Measurements from ENCODE around the gene FRYL.
"Not testable (repeated sequence)": the region's sequence is repeated elsewhere in the genome, so short reads cannot be mapped to it uniquely, and the experiment has no call there.

The FRYL gene

DNA sequence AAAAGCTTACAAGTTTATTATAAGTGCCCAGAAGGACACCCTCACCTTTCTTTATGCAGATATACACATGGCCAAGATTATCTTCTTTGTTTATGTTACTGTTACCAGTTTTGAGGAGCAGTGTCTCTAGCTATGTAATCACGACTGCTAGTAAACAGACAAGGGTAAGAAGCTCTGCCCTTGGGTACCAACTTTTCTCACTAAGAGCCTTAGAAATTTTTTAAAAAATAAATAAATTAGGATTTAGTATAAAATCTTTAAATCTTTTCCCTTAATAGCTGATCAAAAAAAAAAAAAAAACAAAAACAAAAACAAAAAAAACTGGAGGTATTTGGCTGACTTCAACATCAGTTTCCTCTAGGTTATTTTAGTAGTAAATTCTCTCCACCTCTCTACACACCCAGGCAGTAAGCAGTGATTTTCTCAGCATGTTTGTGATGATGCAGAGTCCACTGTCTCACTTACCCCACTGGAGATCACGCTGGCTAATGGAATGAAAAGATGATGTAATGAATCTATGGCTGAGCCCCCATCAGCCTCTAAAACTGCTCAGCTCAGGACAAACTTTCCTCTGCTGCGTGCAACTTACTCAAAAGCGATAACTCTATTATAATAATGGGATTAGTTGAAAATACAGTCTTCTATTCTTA lies 125.9 kb downstream of the FRYL start:
- no peak for DNase-seq (ENCODE audit: low spot score)

DNA sequence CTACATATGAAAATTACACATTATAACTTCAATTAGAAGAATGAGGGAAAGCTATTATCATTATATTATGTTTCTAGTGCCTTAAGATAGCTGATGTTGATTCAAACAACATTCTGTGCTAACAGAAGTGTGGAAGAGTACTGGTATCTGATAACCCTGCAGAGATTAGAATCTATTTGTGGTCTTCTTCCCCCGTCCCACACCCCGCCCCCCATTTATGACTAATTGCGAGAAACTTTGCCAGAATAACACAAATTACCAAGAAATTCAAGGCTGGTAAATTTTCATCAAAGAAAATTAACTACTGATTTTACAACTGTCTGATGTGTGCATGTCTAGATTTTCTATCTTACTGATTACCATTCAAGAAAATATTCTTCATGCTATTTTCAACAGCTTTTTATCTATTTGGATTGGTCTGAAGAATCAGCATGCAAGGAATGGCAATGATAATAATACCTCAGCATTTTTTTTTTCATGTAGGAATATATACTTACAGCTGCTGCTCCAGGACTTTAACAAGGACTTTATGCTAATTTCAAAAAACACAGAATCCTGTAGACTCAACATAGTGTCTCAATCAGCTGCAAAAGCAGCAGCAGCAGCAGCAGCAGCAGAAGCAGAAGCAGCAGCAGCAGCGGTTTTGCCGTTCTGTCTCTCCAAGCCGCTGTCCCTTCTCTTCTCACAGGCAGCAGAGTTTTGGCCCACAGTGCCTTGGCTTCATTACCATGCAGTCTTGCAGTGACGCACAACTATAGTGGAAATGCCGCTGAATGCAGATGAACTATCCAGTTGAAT lies 126.7 kb downstream of the FRYL start:
- no peak for DNase-seq (ENCODE audit: low spot score)

DNA sequence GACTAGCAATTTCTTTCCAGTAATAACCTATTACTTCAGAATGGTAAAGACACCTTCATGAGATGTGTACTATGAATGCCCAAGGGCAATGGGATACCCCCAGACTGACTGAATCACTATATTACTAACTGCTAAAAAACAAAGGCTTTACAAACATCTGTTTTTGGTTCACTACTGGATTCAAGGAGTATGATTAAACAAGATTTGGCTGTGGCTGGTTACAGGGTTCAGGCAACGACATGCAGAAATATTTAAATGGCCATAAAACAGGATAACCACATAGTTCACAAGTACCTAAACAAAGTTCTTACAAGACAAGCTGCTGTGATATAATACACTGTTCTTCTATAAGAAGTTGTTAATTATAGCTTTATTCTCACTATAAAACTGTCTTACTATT lies 128.2 kb downstream of the FRYL start:
- no peak for DNase-seq (ENCODE audit: low spot score)

DNA sequence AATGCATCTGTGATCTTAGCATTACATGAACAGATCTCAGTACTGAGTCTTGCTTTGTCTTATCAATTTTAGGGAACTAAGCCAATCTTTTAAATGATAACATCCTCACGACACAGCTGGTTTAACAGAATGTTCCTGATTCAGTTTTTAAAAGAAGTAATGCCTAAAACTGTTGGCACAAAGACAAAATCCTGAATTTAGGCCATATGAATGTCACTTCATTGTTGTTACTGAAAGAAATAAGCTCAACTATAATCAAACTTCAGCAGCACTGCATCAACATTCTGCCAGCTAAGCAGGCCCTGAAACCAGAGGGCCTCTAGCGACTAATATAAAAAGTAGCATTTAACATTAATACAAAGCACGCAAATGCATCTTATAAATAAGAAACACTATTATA lies 130.6 kb downstream of the FRYL start:
- no peak for DNase-seq (ENCODE audit: low spot score)

DNA sequence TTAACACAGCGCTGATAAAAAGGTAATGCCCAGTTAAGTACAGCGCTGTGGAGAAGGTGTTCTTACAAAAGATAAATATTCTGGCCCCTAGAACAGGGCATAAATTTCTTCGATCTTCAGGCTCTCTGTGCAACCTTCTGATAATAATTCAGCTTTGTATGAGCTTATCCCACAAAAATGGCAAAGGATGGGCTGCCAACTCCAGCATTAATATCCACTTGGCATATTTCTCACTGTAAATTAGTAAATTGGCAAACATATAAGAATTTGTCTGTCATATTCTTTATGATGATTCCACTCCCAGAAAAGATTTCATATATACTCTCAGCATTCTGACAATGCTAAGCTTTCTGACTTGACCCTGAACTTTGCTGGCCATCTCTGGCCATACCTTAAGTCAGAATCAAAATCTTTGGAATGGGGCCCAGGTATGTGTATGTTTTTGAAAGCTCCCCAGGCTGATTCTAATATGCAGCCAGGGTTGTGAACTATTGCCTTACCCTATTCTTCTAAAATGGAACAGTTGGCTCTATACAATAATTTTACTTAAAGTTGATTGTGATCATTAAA lies 134.8 kb downstream of the FRYL start:
- no peak for DNase-seq (ENCODE audit: low spot score)

DNA sequence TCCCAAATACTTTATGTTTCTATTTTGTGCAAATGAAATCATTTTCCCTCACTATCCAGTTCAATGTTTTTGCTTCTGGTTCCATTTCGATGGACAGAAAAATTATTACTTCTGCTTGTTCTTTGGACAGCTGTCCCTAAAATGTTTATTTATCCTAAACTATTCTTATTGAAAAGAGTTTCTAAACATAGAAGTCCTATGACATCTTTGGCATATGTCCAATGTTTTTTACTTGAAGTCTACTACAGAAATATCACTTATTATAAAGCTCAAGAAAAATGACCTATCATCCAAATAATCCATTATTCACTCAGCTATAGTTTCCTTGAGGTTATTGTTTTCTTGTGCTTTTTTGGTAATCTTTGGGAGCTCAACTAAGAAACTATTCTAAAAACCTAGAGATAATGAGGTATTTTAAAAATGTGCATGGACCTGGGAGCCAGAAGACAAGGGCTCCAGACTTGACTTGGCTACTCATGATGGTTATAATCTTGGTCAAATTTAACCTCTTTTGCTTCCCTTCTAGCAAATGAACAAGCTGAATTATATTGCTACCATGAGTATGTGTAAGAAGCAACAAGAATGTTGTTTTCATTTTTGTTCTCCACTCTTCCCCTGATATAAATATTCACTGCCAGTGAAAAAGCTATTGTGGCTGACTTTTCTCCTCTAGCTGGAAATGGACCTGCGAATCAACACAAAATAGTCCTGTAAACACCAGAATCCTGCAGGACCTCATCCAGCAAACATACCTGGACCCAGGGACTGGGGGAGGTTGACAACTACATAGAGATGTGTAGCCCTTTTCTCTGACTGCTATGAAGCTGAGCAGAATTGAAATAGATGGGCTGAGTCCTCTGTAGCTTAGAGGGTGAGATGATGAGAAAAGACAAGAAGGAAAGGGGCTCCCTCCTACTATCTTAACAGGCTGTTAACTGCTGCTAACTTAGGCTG lies 137.4 kb downstream of the FRYL start:
- DNase-seq (ENCODE audit: low spot score): no peak

DNA sequence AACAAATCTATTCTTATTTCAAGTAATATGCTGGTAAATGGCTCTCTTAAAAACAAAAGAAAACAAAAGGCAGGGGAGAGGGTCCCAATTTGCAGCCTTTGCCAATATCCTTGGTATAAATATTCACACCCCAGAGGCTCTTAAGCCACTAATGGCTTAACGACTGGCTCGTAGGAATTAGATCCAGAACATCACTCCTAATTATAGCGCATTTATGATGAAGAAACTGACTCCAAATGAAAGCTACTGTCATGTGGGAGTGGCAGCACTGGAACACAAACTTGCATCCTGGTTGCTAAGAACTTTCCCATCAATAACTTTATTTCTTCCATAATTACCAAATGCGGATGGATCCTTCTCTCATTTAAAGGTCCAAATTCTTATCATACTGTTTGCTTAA lies 138.7 kb downstream of the FRYL start:
- no peak for DNase-seq (ENCODE audit: low spot score)

DNA sequence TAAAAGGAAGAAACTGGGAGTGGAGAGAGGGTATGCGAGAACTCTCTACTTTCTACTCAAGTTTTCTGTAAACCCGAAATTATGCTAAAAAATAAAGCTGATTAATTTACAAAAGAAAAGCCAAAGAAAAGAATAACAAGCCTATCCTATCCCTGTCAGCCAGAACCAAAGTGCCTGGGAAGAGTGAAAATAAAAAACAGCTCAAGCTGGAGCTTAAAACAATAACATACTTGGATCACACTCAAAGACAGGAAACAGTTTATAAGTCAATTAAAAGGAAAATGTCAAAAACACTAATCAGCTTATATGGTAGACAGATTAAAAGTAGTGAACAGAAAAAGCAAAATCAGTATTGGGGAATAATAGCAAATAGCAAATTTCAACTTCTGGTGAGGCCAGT lies 139.4 kb downstream of the FRYL start:
- DNase-seq (ENCODE audit: low spot score): no peak

DNA sequence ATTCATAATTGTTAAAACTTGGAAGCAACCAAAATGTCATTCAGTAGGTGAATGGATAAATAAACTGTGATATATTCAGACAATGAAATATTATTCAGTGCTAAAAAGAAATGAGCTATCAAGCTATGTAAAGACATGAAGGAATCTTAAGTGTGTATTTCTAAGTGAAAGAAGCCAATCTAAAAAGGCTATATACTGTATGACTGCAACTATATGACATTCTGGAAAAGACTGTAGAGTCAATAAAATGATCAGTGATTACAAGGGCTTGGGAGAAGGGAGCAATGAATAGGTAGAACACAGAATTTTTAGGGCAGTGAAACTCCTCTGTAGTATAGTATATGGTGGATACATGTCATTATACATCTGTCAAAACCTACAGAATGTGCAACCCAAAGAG lies 139.9 kb downstream of the FRYL start:
- no peak for DNase-seq (ENCODE audit: low spot score)

DNA sequence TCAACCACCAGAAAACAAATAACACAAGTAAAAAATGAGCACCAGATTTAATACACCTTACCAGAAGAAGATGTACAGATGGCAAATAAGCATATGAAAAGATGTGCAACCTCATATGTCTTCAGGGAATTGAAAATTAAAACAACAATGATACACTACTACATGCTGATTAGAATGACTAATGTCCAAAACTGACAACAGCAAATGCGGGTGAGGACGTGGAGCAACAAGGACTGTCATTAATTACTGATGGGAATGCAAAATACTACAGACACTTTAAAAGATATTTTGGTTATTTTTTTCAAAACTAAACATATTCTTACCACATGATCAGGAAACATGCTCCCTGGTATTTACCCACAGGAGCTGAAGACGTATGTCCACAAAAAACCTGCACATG lies 140.3 kb downstream of the FRYL start:
- no peak for DNase-seq (ENCODE audit: low spot score)

DNA sequence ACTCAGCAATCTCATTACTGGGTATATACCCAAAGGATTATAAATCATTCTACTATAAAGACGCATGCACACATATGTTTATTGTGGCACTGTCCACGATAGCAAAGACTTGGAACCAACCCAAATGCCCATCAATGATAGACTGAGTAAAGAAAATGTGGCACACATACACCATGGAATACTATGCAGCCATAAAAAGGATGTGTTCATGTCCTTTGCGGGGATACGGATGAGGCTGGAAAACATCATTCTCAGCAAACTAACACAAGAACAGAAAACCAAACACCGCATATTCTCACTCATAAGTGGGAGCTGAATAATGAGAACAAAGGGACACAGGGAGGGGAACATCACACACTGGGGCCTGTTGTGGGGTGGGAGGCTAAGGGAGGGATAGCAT lies 141.5 kb downstream of the FRYL start:
- DNase-seq (ENCODE audit: low spot score): not testable (repeated sequence)

DNA sequence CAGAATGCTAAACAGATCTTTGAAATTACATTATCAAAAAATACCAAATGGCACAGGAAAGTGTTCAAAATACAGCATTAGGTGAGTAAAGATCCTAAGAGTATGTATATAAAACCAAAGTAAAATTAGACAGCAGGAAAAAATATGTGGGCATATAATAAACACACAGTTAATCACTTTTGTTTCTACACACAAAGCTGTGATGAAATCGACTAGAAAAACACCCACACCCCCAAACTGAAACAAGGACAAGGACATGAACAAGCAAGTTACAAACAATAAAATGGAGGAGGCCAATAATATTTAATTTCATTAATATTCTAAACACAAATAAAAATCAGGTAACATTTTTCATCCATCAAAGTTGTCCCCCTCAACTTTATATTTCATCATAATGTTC lies 143.2 kb downstream of the FRYL start:
- DNase-seq (ENCODE audit: low spot score): no peak

DNA sequence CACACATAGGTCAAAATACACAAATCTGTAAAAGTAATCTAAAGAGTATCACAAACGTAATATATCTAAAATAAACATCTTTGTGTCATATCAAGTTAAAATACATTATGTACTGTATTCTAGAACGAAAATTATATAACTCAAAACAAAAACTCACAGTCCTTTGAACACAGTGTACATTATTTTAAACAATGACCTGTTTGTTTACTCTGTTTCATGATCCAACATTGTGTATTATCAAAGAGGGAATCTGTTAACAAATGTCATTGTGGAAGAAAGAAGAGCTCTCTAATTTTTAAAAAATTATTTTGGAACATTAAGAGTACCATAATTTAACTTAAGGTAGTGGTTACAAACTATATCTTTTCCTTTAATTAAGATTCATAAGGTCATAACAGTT lies 144.1 kb downstream of the FRYL start:
- DNase-seq (ENCODE audit: low spot score): peak; percentile 2

DNA sequence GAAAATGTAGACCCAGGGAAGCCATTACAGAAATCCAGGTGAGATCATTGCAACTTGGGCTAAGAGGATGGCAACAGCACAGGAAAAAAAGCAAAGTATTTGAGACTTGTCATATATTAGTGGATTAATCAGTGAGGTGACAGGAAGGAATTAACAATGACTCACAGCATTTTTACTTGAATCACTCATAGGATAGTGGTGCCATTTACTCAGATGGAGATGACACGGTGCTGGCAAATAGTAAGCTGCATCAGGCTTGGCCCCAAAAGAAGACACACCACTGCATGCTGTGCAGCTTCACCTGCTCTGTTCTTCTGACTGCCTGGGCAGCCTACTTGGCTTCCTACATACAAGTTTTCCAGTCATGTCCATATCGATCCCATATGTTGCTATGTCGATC lies 144.8 kb downstream of the FRYL start:
- no peak for DNase-seq (ENCODE audit: low spot score)

DNA sequence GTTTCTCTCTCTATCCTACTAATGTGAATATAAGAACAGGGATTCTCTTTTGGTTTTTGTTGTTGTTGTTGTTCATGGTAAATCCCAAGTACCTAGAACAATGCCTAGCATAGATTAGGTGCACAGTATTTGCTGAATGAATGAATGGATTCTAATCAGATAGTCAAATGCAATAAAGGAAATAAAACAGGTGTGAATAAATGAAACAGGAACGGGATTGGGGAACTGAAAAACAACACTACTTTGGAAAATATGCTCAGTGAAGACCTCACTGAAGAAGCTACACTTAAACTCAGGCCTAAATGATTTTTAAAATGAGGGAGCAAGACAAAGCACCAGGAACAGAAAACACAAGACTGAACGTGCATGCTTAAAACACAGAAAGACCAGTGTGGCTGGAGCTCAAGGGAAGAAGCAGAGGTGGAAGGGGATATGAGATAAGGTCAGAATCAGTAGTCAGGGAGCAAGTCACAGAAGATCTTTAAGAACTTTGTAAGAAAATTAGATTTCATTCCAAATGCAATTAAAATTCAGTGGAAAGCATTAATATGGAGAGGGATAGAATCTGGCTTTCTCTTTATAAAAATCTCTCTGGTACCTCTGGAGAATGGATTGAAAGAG lies 145.3 kb downstream of the FRYL start:
- DNase-seq (ENCODE audit: low spot score): no peak

DNA sequence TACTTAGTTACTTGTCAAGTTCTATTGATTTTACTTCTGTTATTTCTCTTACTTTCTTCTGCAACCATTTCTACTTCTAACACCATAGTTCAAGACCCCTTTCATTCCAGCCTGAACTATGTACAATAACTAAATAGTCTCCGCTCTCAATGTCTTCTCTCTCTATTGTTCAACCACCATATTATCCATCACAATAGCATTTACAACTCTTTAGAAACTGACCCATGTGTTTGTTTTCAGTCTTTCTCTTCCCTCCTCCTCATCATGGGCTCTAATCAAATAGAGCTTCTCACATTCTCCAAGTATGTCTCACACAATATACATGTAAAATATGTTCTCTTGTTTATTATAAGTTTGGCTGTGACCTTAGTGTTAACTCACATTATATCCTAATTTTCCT lies 146.4 kb downstream of the FRYL start:
- no peak for DNase-seq (ENCODE audit: low spot score)

DNA sequence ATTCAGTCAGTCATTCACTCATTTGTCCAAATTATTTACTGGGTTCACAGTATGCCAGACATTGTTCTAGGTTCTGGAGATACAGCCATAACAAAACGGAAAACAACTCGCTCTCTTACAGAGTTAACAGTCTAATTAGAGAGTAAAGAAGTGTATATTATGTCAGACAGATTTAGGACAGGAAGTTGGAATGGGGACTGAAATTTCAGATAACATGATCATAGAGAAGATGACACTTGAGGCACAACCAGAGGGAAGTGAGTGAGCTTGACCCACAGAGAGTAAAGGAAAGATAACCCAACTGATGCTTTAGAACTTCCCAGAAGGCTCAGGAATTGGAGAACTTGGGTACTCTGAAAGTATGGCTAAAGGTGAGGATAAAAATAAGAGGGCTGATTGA lies 150.6 kb downstream of the FRYL start:
- DNase-seq (ENCODE audit: low spot score): no peak

DNA sequence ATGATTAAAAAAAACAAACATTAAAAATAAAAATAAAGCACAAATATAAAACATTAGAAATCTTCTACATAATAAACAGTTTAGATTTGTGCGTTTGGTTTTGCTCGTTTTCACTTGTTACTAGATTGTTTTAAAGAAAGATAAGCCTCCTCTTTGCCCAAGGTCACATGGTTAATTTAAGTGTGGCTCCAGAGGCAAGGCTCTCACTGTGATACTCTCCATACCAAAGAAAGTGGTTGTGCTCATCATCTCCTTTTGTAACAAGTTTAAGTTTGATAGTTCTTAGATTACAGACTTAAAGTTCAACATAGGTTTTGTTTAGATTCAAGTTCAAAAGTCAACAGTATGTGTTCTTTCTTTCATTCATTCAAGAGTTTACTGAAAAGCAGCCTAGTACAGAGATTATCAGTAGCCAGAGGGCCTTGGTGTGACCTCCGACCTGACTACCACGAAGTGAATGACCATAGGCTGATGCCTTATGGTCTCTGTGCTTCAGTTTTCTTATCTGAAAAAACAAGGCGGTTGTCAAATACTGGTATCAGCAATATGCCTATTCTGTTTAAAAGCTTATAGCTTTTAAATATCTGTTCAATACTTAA lies 156.8 kb downstream of the FRYL start:
- no peak for DNase-seq (ENCODE audit: low spot score)

DNA sequence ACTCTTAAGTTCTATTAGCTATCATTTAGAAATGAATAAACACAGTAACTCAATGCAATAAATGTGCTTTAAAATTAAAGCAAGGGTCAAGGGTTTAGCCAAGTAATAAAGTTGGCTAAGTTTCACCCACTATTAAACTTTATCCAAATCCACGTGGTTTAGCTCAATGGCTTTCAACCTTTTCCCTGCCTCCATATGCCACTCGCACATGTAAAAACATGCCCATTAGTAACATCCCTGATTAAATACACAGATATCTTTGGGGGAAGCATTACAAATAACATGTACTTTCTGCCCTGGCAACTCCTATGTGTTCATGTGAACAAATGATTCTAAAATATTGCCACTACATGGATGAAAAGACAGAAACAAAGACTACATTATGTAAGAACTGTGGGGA lies 159.2 kb downstream of the FRYL start:
- DNase-seq (ENCODE audit: low spot score): no peak

DNA sequence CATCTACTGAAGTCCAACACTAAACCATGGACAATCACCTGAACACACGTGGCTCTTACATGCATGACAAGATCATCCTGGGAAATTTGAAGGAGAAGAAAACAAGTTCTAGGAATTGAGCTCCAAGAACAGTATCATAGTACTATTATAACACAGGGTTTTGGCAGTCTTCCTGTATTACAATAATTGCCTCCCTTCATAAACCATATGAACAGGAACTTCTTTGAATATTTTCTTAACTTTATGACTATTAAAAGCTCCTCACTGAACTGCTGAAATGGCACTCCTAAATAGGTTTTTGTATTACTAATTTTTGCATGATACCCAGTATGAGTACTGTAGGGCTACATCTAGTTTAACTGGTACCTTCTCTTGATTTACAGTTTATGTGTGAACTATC lies 160.0 kb downstream of the FRYL start:
- DNase-seq (ENCODE audit: low spot score): peak; percentile 20

DNA sequence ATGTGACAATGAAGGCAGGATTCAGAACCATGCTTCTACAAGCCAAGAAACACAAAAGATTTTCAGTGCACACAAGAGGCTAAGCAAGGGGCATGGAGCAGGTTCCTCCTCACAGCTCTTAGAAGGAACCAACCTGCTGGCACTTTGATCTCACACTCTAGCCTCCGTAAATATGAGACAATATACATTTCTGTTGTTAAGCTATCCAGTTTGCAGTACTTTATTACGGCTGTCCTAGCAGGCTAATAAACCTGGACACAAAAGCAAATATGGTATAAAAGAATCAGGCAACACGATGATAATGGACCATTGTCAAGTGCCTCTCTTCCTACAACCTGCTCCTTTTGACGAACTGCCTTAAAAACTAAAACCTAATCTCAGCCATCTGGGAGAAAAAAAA lies 175.6 kb downstream of the FRYL start:
- no peak for DNase-seq (ENCODE audit: low spot score)

DNA sequence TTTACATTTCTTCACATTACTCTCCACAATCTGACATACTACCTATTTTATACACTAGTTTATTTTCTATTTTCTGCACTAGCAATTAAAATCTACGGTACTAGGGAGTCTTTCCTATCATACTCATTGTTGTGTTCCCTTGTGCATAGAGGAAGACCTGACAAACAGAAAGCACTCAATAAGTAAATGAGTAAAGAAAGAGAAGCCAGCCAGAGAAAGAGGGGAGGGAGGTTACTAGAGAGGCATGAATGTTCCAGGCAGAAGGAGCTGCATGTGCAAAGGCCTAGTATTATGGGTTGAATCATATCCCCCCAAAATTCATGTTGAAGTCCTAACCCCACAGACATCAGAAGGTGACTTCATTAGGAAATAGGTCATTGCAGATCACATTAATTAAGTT lies 176.0 kb downstream of the FRYL start:
- no peak for DNase-seq (ENCODE audit: low spot score)

Measured in COLO829 (cell line).